ENCODE results near the gene SDK1.
"Not testable (repeated sequence)": the region's sequence is repeated elsewhere in the genome, so short reads cannot be mapped to it uniquely, and the experiment has no call there.

Gene SDK1

DNA sequence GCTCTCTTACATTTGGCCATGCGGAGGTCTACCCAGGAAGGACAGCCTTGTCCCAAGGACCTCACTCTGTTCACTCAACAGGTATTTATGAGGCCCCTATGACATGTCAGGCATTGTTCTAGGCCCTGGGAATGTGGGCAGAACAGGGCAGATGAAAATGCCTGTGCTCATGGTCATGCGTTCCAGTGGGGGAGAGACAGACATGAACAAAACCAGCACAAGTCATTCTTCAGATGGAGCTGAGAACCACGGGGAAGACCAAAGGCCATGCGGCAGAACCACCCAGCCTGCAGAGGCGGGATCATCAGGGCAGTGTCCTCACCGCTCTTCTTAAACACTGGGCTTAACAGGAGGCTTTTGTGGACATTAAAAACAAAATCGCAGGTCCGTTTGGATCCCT, 636.1 kb downstream of the SDK1 start:
- no peak for DNase-seq

DNA sequence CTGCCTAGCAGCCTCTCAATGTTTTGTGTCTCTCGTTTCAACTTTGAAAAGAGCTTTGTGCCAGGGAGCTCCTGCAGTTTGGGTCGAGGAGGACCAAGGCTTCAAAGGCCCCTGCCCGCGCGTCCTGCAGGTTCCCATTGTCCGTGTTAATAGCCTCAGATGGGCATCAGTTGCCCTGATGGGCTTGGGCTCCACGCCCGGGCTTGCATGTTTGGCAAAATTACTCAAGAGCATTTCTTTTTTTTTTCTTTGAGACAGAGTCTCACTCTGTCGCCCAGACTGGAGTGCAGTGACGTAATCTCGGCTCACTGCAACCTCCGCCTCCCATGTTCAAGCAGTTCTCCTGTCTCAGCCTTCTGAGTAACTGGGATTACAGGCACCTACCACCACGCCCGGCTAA, 636.6 kb downstream of the SDK1 start:
- DNase-seq: no peak

DNA sequence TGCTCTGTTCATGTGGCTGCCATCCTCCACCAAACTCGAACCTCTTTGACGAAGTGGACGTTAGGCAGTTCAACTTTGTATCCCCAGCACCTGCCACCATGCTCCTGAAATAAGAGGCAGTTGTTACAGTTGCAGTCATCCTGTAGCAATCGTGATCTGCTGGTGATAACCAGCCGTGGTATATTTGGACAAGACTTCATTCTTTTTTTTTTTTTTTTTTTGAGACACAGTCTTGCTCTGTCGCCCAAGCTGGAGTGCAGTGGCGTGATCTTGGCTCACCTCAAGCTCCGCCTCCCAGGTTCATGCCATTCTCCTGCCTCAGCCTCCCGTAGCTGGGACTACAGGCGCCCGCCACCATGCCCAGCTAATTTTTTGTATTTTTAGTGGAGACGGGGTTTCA, 640.7 kb downstream of the SDK1 start:
- not testable (repeated sequence) for DNase-seq

DNA sequence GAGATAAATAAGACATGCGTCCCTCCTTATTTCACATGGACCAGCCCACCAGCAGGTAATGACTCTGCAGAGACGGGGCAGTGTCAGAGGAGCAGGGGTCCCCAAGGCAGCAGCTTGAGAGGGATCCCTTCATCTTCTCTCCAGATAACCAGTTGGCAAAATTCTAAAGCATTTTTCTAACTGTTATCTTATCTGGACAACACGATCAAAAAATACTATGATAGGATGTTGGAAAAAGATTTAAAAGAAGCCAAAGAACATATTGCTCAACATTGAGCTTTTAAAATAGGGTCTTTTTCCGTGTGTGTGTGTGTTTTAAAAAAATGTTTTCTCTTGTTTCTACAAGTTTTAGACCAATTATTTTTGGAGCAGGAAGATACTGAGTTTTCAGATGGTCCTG, 641.2 kb downstream of the SDK1 start:
- DNase-seq: no peak

DNA sequence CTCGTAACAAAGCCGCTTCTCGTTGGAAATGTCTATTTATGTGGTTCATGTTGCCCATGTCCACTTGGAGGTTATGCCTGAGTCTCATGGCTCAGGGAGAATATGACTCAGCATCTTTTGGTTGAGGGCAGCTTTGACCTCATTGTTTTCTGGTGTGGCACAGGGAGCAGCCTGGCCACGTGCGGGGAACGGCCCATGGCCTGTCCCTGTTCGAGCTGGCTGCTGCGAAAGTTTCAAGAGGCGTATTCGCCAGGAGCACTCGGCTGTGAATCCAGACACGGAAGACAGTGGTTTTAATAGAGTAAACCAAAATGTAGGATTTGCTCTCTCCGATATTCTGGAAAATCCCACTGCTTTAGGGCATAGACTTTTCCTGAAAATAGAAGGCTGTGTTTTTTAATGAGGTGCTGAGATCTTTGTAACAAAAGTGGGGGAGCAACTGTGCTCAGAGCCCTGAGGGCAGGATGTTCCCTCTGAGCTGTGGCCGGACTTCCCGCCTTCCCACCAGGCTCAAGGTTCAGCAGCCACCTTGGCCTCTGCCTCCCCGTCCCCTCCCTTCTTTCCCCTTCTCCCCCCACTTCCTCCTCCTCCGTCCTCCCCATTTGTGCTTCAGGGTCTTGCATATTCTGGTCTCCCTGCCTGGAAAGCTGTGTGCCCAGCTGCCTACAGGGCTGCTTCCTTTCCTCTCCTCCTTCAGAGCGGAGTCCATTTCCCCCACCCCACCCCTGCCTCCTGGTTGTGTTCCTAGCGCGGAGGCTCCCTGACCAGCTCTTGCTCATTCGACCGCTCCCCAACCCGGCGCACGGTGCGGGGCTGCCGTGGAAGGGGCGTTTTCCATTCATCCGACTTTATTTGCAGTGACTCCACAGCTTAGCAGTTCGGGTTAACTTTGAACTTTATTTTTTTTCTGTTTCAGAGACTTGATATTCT, 642.0 kb downstream of the SDK1 start:
- DNase-seq: no peak

DNA sequence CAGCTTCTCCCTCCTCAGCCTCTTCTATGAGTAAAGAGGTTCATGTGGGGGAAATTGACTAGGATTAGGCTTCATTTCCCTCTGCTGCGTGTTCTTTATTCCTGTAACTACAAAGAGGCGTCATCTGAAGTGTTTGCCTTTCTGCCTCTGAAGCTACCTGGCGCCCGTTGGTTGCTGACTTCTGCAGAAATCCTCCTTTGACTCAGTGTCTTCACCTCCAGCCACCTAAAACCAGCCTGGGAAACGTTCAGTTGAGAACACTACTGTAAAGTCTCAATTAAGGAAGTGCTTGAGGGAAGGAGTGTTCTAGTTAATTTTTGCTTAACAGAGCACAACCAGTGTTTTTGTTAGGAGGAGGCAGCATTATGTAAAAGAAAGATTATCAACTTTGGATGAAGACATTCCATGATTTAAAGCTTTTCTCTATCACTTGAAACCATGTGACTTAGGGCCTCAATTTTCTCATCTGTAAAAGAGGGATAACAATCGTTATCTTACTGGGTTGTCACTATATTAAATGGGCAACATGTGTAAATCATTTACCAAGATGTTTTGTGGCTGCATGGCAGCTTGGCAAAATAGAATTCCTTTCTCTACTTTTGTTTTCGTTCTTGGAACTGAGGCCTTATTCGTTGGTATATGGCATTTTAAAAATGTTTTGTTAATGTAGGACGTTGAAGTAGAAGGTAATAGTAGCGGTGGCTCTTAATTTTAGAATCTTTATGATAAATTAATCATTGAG, 642.9 kb downstream of the SDK1 start:
- no peak for DNase-seq

DNA sequence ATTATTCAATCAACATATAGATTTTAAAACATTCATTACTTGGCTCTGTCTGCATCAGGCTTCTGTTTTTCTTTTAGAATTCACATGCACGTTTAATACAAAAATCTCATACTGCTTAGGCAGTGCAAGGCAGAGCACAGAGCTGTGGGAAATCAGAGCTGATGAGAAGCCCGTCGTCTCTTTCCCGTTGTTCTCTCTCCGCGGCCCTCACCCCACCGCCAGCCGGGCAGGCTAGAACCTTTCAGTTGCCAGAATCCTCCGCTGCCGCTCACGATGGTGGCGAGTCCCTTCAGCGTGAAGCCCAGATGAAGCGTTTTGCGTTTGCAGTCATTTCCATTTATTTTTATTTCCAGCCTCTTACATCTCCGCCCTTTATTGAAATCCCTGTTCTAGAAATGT, 648.2 kb downstream of the SDK1 start:
- DNase-seq: no peak

DNA sequence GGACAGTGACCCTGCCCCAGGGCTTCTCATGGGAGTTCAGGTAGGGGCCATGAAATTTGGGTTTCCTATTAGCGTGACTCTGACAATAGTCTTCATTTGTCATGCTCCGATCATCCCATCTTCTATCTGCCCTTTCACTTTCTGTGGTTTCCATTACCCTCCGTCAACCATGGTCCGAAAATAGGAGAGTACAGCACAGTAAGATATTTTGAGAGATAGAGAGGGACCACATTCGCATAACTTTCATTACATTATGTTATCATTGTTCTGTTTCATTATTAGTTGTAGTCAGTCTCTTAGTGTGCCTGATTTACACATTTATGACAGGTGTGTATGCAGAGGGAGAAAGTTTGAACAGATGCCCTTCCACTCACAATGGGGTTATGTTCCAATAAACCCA, 649.2 kb downstream of the SDK1 start:
- DNase-seq: no peak

DNA sequence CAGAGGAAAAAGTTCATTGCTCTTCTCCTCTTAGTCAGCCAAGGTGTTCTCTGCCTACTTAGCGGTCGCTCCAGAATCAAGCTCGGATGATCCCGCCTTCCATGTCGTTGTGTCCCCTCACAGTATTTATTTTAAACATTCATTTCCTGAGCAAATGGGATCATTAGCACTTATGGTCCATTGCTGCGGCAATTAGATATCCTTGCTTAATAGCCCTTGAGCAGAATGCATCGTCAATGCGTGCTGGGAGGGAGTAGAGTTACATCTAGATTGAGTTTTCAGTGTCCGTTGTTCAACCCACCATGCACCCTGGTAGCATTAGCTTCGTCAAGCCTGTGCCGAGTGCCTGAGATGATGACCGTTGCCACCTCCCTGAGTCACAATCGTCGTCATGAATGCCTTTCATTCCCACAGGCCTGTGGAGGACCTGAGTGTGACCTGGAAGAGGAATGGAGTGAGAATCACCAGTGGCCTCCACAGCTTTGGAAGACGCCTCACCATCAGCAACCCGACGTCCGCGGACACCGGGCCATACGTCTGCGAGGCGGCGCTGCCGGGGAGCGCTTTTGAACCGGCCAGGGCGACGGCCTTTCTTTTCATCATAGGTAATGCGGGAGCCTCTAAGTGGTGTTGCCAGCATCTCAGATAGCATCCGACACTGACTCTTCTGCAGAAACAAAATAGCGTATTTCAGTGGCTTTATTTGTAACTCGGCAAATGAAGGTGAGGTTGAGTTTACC, 650.4 kb downstream of the SDK1 start:
- DNase-seq: no peak

DNA sequence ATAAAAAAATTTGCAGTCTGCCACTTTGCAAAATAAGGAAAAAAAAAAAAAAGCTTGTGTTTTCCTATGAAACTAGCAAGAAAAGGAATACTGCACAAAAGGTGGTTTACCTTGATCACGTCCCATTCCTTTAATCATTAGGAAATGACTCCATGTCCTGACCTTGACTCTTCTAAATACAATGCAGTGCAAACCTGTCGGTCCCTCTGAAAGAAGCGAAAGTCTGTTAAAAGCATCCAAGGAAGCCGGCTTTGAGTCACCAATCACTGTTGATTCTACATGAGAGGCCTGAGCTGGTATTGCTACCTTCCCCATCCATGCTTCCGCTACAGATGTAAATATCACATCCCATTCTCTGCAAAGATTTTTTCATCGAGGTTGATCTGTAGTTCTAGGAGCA, 652.1 kb downstream of the SDK1 start:
- no peak for DNase-seq

DNA sequence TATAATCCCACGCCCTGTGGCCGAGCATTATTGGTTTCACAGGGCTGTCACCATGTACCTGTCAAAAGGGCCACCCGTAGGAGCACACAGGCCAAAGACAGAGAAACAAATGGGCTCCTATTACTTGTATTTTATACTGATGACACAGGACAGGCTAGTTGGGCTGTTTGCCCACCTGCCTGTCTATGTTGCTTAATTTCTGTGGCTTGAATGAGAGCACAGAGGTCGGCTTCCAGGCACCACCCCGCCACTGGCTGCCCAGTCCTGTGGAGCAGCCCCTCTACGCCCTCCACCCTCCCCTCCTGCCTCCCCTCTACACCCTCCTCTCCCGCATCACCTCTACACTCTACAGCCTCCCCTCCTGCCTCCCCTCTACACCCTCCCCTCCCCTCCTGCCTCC, 652.9 kb downstream of the SDK1 start:
- no peak for DNase-seq

DNA sequence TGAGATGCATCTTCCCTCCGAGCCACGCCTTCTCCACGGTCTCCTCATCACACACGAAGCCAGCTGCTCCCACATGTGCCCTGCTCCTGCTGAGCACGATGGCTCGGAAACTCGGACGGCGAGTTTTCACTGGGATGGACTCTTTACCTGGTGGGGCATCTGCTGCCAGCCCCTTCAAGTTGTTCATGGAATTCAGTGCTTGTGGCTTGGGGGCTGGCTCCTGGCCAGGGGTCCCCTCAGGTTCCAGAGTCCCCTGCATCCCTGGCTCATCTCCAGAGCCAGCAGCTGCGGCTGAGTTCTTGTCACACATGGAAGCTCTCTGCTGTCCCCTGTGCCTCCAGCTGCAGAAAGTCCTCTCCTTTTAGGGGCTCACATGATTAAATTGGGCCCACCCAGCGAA, 654.0 kb downstream of the SDK1 start:
- DNase-seq: no peak

DNA sequence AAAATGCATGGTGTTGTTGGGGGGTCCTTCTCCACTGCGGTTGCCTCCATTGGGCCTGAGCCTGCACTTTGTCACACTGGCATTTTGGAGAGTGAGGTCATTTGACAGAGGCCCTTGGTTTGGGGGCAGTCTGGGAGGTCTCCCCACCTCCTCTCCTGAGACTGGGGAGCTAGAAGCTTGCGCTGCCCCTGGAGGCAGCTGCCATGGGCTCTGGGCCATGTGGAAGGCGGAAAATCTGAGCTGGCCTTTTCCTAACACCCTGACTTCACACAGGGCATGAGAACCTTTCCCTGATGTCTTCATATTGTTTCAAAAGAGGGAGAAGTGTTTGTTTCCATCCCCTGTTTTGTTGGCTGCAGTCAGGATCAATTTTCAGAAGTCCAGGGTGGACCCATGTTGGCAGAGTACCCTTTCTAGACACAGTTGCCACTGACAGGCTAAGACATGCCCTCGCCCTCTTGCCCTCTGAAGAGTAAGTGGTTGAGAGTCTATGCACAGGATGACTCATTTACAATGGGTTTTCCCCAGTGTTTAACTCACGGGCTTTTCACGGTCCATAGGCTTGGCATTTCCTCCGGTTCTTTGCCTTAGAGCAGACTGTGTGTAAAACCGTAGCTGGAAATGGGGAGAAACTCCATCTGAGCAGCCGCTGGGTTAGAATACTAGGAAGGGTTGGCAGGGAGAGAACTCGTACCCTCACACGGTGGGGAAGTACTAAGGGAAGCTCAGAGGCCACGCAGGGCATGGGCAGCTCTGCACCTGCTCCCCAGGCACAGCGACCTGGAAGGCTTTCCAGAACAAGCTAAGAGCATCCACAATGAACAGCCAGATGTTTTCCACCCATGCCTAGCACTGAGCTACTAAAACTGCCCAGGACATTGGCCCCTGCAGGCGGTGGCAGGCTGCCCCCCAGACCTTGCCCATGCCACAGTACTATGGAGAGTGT, 655.0 kb downstream of the SDK1 start:
- DNase-seq: no peak

DNA sequence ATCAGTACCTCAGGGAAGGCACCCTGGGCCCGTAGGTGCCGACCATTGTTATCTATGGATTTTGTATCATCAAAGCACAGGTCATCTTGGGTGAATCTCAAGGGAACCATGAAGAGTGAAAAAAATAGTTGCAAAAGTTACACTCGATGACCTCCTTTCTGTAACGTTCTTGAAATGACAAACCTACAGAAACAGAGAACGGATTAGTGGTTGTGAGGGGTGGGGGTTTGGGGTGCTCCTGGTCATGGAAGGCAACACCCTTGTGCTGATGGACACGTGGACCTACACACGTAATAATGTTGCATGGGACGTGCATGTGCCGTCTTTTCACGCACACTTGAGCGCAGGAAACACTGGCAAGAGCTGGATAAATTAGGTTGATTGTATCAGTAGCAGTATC, 655.9 kb downstream of the SDK1 start:
- DNase-seq: no peak

DNA sequence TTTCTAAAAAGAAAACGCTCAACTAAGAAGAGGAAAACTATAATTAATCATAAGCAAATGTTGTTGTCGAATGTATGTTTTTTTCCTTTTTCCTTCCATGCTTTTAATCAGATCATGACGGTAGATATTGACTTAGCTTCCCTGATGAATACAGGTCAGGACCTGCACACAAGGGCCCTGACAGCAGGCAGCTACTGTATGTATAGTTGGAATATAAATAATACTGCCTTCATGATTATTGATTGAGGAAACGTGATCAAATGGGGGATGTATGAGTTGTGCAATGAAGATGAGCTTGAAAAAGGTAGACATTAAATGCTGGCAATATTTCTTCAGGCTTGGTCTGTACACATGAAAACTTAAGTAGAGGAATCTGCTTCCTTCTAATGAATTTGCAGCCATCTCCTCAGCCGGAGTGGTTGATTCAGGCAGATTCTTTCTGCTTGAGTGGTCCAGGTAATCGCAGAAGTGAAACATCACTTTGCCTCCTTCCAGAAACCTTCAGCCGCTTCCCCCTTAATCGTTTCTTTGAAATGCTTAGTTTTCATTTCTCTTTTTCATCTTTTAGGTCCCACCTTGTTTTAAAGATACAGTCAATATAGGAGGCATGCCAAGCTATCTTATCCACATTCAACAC, 656.5 kb downstream of the SDK1 start:
- DNase-seq: no peak

DNA sequence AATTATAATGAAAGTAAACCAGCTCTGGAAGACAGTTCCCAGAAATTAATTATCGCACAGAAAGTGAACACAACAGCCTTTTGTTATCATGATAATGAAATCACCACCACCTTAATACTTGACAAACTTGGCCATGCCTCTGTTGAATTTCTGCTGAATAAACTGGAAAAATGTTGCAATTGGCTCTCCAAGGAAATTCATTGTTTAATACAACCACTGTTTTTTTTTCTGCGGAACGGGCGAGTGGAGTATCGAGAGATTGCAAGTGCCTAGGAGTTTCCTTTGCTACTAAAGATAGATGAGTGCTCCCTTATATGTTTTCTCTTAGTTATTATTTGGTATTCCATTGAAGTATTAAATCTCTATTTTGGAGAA, 657.0 kb downstream of the SDK1 start:
- no peak for DNase-seq

DNA sequence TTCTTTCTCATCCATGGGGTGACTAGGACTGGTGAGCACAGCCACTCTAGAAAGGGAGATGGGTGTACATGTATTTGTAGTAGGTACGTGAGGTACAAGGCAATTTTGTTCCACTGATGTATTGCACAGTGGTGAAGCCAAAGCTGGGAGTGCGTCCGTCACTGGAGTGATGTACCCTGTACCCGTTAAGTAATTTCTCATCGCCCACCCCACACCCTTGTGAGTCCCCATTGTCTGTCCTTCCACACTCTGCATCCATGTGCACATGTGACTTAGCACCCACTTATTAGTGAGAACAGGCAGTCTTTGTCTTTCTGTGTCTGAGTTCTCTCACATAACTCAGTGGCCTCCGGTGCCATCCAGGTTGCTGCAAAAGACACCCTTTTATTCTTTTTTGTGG, 658.3 kb downstream of the SDK1 start:
- no peak for DNase-seq

DNA sequence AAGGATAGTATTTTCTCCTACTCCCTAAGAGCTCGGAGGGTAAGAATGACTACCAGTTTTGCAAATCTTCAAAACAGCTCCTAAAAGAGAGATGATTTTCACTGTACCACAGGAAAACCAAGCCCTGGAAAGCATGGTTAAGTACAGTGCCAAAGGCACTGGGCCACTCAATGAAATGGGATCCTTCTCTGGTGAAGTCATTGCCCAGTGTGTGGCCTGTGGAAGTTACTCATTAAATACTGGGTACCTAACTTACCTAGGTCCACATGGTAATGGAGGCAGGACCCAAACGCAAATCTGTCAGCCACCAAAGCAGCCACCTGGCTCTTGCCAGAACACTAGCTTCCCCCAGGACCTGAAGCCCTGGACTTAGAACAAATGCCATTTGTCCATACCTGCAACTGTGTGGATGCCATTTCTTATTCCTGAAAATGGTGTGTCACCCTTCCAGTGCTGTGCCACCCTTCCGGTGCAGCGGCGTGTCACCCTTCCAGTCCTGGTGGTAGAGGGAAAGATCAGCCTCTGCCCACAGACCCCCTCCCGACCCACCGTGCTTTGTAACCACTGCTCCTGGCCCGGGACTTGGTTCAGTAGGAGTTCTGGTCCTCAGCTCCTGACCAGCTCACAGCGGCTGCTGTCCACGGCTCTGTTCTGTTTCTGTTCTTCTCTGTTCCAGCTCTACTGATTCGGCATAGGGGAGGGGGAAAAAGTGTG, 659.2 kb downstream of the SDK1 start:
- DNase-seq: no peak

DNA sequence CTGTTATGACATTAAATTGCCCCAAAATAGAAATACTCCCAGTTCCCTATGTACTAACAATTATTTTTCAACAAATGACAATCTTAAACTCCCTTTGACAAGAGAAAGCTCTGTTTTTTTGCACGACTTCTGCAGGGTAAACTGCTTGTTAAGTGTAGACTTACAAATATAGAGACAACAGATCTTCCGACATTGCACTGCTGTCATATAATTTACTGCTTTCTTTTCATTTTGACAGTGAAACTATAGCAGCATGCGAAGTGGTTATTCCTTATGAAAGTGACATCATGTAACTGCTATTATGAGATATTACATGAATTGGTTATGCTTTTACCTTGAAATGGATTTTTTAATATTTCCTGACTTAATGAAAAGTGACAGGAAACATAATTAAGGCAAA, 659.9 kb downstream of the SDK1 start:
- no peak for DNase-seq

DNA sequence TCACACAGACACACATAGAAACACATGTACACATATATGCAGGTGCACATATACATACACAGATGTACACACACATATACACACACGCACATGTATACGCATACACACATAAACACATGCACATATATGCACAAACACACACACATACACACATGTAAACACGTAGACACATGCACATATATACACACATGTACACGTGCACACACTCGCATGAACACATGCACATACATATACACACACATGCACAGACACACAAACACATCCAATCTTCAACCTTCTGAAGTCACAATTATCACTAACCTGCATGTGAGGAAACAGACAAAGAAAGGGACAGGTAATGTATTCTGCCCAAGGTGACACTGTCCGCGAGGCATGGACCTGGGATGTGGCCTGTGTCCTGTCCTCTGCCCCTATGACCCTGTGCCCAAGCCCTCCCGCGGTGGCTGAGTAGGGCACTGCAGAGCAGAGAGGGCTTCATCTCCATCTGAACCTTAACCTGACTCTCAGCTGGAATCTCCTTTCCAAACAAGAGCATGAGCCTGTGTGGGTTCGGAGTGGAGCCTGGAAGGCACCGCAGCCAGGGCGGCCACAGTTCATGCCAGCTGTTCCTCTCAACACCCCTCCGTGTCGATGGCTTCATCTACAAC, 660.9 kb downstream of the SDK1 start:
- no peak for DNase-seq

DNA sequence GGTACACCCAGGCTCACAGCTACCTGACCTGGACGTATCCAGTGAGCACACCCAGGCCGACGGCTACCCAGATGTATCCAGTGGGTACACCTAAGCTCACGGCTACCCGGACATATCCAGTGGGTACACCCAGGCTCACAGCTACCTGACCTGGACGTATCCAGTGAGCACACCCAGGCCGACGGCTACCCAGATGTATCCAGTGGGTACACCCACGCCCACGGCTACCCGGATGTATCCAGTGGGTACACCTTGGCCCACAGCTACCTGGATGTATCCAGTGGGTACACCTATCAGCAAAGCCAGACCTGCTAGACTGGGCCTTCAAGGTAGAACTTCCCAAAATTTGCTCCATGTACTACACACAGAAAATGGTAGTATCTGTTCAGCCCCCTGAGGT, 662.7 kb downstream of the SDK1 start:
- not testable (repeated sequence) for DNase-seq
